SK-N-SH treated with all-trans-retinoic acid at 6 μM for 48 hours (cell line): Measurements from ENCODE around the gene TMEM37.

ENCODE experiments used
- ATAC-seq: fragments of 200-7000 bp; cut with Tn5 transposase; 3 replicates; pipeline ENCODE4 v1.9.1; 2020; ENCODE audit warnings: mild to moderate bottlenecking, moderate library complexity
- ARNTL ChIP-seq: fragments of 450-650 bp; formaldehyde crosslinking; IDR thresholded peaks from 2 replicates; pipeline ENCODE4 v1.5.0; 2020; ENCODE audit warnings: low read depth, mild to moderate bottlenecking, moderate library complexity, borderline replicate concordance
- CREB5 ChIP-seq: fragments of 250-450 bp; sonication (Bioruptor Pico); IDR thresholded peaks from 2 replicates; pipeline ENCODE4 v1.5.1; 2020; ENCODE audit warnings: low read depth, mild to moderate bottlenecking, moderate library complexity
- CSDC2 ChIP-seq: fragments of 250-450 bp; sonication (Bioruptor Pico); IDR thresholded peaks from 2 replicates; pipeline ENCODE4 v1.5.0; 2020; ENCODE audit warnings: mild to moderate bottlenecking, moderate library complexity
- ESRRG ChIP-seq: fragments of 250-450 bp; sonication (Bioruptor Pico); IDR thresholded peaks from 2 replicates; pipeline ENCODE4 v1.6.1; 2021; ENCODE audit warnings: mild to moderate bottlenecking
- GLIS3 ChIP-seq: fragments of 250-450 bp; sonication (Bioruptor Pico); IDR thresholded peaks from 2 replicates; pipeline ENCODE4 v1.5.0; 2020; ENCODE audit warnings: mild to moderate bottlenecking, moderate library complexity
- ISL1 ChIP-seq: fragments of 250-450 bp; sonication (Bioruptor Pico); IDR thresholded peaks from 2 replicates; pipeline ENCODE4 v2.1.2; 2022; ENCODE audit warnings: mild to moderate bottlenecking, moderate library complexity
- OSR1 ChIP-seq: fragments of 250-450 bp; sonication (Bioruptor Pico); IDR thresholded peaks from 2 replicates; pipeline ENCODE4 v1.8.0; 2022; ENCODE audit warnings: moderate library complexity, mild to moderate bottlenecking, inconsistent platforms
- PATZ1 ChIP-seq: fragments of 250-450 bp; sonication (Bioruptor Pico); IDR thresholded peaks from 2 replicates; pipeline ENCODE4 v1.8.0; 2020; ENCODE audit warnings: mild to moderate bottlenecking, moderate library complexity, borderline replicate concordance
- POU6F1 ChIP-seq: fragments of 250-450 bp; sonication (Bioruptor Pico); IDR thresholded peaks from 2 replicates; pipeline ENCODE4 v1.8.0; 2021; ENCODE audit warnings: low read depth, mild to moderate bottlenecking, moderate library complexity, borderline replicate concordance
- PPARA ChIP-seq: fragments of 250-450 bp; sonication (Bioruptor Pico); IDR thresholded peaks from 2 replicates; pipeline ENCODE4 v1.5.0; 2020; ENCODE audit warnings: mild to moderate bottlenecking, borderline replicate concordance
- TCF4 ChIP-seq: fragments of 250-450 bp; sonication (Bioruptor Pico); IDR thresholded peaks from 2 replicates; pipeline ENCODE4 v1.8.0; 2021; ENCODE audit warnings: mild to moderate bottlenecking, moderate library complexity, borderline replicate concordance
- TOX ChIP-seq: fragments of 250-450 bp; sonication (Bioruptor Pico); IDR thresholded peaks from 2 replicates; pipeline ENCODE4 v1.8.0; 2021; ENCODE audit warnings: mild to moderate bottlenecking, moderate library complexity, borderline replicate concordance
- ZC3H10 ChIP-seq: fragments of 250-450 bp; sonication (Bioruptor Pico); IDR thresholded peaks from 2 replicates; pipeline ENCODE4 v1.5.1; 2021; ENCODE audit warnings: mild to moderate bottlenecking, moderate library complexity
- ZFP3 ChIP-seq: fragments of 250-450 bp; sonication (Bioruptor Pico); IDR thresholded peaks from 2 replicates; pipeline ENCODE4 v1.5.0; 2020; ENCODE audit warnings: mild to moderate bottlenecking, moderate library complexity
- ZFP30 ChIP-seq: fragments of 450-650 bp; formaldehyde crosslinking; IDR thresholded peaks from 2 replicates; pipeline ENCODE4 v1.5.0; 2022; ENCODE audit warnings: mild to moderate bottlenecking, moderate library complexity
- ZNF565 ChIP-seq: fragments of 450-650 bp; formaldehyde crosslinking; conservative IDR thresholded peaks from 2 replicates; pipeline ENCODE4 v1.5.0; 2020; ENCODE audit warnings: low read depth, mild to moderate bottlenecking, moderate library complexity
- ZNF70 ChIP-seq: fragments of 450-650 bp; formaldehyde crosslinking; IDR thresholded peaks from 2 replicates; pipeline ENCODE4 v1.5.0; 2020; ENCODE audit warnings: mild to moderate bottlenecking, moderate library complexity
- ZNF8 ChIP-seq: fragments of 450-650 bp; formaldehyde crosslinking; IDR thresholded peaks from 2 replicates; pipeline ENCODE4 v1.5.0; 2020; ENCODE audit warnings: mild to moderate bottlenecking, moderate library complexity
- TF ChIP-seq, protein P1 (sequence below): fragments of 250-450 bp; sonication (Bioruptor Pico); IDR thresholded peaks from 2 replicates; pipeline ENCODE4 v1.5.0; 2020; ENCODE audit warnings: mild to moderate bottlenecking, moderate library complexity
- TF ChIP-seq, protein P2 (sequence below): fragments of 250-450 bp; sonication (Bioruptor Pico); IDR thresholded peaks from 2 replicates; pipeline ENCODE4 v1.5.1; 2021; ENCODE audit warnings: mild to moderate bottlenecking, moderate library complexity

TMEM37 gene

GRCh38 chr2:119397196-119397595 is 34.5 kb upstream of the TMEM37 start:
- TF ChIP-seq ZNF70 (CRISPR knock-in tag) (no peak), TCF4 (CRISPR knock-in tag) (no peak), TOX (CRISPR knock-in tag) (no peak), CREB5 (CRISPR knock-in tag) (no peak), ARNTL (CRISPR knock-in tag) (no peak), ZC3H10 (CRISPR knock-in tag) (no peak), PATZ1 (CRISPR knock-in tag) (no peak), ISL1 (CRISPR knock-in tag) (no peak), POU6F1 (CRISPR knock-in tag) (no peak), ZNF8 (CRISPR knock-in tag) (no peak)
- TF ChIP-seq, protein P1, sequence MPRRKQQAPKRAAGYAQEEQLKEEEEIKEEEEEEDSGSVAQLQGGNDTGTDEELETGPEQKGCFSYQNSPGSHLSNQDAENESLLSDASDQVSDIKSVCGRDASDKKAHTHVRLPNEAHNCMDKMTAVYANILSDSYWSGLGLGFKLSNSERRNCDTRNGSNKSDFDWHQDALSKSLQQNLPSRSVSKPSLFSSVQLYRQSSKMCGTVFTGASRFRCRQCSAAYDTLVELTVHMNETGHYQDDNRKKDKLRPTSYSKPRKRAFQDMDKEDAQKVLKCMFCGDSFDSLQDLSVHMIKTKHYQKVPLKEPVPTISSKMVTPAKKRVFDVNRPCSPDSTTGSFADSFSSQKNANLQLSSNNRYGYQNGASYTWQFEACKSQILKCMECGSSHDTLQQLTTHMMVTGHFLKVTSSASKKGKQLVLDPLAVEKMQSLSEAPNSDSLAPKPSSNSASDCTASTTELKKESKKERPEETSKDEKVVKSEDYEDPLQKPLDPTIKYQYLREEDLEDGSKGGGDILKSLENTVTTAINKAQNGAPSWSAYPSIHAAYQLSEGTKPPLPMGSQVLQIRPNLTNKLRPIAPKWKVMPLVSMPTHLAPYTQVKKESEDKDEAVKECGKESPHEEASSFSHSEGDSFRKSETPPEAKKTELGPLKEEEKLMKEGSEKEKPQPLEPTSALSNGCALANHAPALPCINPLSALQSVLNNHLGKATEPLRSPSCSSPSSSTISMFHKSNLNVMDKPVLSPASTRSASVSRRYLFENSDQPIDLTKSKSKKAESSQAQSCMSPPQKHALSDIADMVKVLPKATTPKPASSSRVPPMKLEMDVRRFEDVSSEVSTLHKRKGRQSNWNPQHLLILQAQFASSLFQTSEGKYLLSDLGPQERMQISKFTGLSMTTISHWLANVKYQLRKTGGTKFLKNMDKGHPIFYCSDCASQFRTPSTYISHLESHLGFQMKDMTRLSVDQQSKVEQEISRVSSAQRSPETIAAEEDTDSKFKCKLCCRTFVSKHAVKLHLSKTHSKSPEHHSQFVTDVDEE (CRISPR knock-in tag): no peak
- TF ChIP-seq, protein P2, sequence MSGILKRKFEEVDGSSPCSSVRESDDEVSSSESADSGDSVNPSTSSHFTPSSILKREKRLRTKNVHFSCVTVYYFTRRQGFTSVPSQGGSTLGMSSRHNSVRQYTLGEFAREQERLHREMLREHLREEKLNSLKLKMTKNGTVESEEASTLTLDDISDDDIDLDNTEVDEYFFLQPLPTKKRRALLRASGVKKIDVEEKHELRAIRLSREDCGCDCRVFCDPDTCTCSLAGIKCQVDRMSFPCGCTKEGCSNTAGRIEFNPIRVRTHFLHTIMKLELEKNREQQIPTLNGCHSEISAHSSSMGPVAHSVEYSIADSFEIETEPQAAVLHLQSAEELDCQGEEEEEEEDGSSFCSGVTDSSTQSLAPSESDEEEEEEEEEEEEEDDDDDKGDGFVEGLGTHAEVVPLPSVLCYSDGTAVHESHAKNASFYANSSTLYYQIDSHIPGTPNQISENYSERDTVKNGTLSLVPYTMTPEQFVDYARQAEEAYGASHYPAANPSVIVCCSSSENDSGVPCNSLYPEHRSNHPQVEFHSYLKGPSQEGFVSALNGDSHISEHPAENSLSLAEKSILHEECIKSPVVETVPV (CRISPR knock-in tag): no peak
- ATAC-seq: no peak

DNA sequence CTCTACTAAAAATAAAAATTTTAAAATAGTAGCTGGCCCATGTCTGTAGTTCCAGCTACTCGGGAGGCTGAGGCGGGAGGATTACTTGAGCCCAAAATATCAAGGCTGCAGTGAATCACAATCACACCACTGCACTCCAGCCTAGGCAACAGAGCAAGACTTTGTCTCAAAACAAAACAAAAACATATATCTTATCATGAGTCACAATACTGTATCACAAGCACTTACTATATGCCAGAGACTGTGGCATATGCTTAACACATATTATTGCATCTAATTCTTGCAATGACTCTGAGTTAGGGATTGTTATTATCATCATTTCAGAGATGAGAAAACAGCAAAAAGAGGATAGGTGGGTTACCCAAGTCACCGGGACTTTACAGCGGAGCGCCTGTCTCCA is 29.5 kb upstream of the TMEM37 start:
- ATAC-seq: no peak
- TF ChIP-seq ZC3H10 (CRISPR knock-in tag) (no peak), CREB5 (CRISPR knock-in tag) (no peak), PATZ1 (CRISPR knock-in tag) (no peak), ZFP30 (CRISPR knock-in tag) (no peak), PPARA (CRISPR knock-in tag) (no peak), CSDC2 (CRISPR knock-in tag) (no peak), ESRRG (CRISPR knock-in tag) (no peak), ZNF565 (CRISPR knock-in tag) (no peak), GLIS3 (CRISPR knock-in tag) (no peak), ZNF70 (CRISPR knock-in tag) (no peak), OSR1 (CRISPR knock-in tag) (no peak), ZNF8 (CRISPR knock-in tag) (no peak), ARNTL (CRISPR knock-in tag) (no peak), ZFP3 (no peak)
- TF ChIP-seq, protein P1 (CRISPR knock-in tag): no peak
- TF ChIP-seq, protein P2 (CRISPR knock-in tag): no peak
